Activated CD8-positive, alpha-beta memory T cell treated with anti-CD3 and anti-CD28 coated beads, Interleukin-2, amount 50 U/mL, for 4 hours (primary cell): ENCODE results near the gene CPNE2.
A peak's percentile ranks its signal among the peaks of the same experiment; 100 is the strongest.
"Not testable (repeated sequence)": the region's sequence is repeated elsewhere in the genome, so short reads cannot be mapped to it uniquely, and the experiment has no call there.

Experiments used
- DNase-seq: peaks from one replicate; pipeline ENCODE4 v3.0.0-alpha.2; 2020

Gene CPNE2

DNA sequence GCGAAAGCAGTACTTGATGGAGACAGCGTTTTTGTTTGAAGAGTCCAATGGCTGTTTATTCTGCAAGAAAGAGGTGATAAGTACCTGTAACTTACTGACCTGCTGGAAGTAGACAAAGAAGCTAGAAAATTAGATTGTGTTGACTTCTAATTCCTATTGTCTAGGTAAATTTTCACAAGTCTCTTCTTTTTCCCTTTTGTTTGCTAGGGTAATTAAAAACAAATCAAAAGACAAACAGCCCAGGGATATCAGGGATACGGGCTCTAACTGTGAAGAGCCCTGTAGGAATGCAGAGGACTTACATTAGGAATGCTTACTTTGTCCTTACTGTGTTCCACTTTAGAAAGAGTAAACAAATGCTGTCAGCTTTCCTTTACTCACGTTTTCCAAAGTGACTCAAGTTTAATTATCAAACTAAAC, 86.4 kb downstream of the CPNE2 start:
- no peak for DNase-seq

- DNase-seq: no peak
Observed at GRCh38 chr16:57179215-57179828, 86.9 kb downstream of the CPNE2 start.

GRCh38 chr16:57184113-57184512, 91.7 kb downstream of the CPNE2 start:
- DNase-seq: no peak

DNA sequence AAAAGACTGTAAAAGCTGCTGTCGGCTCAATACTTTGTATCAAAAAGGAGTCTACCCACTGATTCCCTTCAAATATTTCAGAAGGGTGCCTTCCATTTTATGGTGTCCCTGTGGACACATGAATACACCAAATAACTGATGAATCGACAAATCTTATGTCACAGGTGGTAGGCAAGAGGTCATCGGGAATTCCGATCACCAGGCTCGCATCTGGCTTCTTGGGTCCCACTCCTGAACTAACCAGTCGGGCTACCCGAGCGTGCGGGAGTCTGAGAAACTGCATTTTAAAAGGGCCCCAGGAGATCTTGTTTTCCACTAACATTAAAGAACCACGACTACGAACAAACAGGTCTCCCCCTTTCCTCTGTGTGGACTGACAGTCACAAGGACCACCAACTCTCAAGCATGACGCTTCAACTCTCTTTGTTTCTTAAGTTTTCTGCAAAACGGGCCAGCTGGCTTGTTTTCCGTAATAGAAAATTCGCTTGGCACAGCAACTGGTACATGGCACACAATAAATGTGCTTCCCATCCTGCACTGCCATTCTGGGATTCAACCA, 92.6 kb downstream of the CPNE2 start:
- no peak for DNase-seq

GRCh38 chr16:57185446-57185944, 93.1 kb downstream of the CPNE2 start:
- no peak for DNase-seq

DNA sequence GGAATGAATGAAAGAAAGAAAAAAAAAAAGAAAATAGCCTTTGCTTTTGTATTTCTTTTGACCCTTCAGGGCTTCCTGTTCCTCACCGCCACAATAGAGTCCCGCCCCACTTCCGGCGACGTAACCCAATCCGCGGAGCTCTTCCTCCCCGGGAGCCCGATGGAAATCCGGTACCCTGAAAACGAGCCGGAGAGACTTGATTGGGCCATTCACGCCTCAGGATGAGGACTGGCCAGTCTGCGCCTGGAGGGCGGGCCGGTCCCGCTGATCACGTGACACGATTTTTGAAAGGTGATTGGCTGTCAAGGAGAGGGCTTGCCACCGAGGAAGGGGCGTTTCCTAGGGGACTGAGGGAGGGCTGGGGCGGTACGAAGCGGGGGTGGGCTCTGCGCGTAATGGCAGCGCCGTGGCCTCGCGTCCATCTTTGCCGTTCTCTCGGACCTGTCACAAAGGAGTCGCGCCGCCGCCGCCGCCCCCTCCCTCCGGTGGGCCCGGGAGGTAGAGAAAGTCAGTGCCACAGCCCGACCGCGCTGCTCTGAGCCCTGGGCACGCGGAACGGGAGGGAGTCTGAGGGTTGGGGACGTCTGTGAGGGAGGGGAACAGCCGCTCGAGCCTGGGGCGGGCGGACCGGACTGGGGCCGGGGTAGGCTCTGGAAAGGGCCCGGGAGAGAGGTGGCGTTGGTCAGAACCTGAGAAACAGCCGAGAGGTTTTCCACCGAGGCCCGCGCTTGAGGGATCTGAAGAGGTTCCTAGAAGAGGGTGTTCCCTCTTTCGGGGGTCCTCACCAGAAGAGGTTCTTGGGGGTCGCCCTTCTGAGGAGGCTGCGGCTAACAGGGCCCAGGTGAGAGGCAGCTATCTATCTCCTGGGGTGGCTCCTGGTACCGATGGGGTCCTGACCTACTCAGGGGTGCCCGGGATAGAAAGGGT, 93.8 kb downstream of the CPNE2 start, which contains the start of the genes PSME3IP1 and RSPRY1:
TSS of gene PSME3IP1 (minus strand) at position 95 of the 927 bp plus-strand sequence. CDS start 12,185 bp downstream, outside the sequence.
TSS of gene RSPRY1 (plus strand) at position 385 of the 927 bp plus-strand sequence. CDS start 18,330 bp downstream, outside the sequence.
- DNase-seq: peak; percentile 96

- DNase-seq: no peak
Observed at GRCh38 chr16:57186872-57187854, 94.8 kb downstream of the CPNE2 start.

DNA sequence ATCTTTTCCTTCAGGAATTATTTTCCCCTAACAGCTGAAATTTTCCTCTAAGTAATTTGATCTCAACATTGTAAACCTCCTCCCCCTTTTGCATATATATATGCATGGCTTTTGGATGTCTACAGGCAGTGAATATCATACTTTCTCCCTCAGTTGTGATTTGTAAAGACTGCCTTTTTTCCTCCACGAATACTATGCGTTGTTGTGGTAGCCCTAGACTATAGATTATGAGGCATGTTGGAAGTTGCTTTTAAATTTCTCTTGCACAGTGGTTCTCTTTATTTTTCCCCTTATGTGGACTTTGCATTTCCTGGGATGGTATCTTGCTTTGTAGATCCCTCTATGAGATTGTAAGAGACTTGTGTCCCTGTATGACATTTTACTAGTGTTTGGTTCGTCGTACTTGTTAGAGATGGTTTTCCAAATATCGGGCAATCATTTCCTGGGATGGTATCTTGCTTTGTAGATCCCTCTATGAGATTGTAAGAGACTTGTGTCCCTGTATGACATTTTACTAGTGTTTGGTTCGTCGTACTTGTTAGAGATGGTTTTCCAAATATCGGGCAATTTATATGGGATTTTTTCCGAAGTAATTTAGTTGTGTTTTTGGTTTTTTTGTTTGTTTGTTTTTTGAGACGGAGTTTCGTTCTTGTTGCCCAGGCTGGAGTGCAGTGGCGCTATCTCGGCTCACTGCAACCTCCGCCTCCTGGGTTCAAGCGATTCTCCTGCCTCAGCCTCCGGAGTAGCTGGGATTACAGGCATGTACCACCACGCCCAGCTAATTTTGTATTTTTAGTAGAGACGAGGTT, 95.7 kb downstream of the CPNE2 start:
- DNase-seq: not testable (repeated sequence)

DNA sequence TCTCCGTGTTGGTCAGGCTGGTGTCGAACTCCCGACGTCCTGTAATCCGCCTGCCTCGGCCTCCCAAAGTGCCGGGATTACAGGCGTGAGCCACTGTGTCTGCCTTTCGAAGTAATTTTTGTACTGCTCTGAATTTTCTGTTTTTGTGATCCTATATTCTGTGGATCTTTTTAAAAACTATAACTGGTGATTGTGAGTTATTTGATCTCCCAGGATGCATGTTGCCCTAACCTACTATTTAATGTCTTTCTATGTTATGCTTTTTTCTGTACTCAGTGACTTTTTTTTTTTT, 96.3 kb downstream of the CPNE2 start:
- DNase-seq: no peak

DNA sequence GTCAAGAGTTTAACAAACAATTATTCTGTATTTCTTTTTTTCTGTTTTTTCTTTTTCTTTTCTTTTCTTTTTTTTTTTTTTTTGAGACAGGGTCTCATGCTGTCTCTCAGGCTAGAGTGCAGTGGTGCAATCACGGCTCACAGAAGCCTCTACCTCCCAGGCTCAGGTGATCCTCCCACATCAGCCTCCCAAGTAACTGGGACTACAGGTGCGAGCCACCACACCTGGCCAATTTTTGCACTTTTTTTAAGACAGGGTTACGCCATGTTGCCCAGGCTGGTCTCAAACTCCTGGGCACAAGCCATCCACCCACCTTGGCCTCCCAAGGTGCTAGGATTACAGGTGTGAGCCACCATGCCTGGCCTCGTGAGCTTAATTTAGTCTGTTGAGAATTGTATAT, 97.1 kb downstream of the CPNE2 start:
- DNase-seq: not testable (repeated sequence)

DNA sequence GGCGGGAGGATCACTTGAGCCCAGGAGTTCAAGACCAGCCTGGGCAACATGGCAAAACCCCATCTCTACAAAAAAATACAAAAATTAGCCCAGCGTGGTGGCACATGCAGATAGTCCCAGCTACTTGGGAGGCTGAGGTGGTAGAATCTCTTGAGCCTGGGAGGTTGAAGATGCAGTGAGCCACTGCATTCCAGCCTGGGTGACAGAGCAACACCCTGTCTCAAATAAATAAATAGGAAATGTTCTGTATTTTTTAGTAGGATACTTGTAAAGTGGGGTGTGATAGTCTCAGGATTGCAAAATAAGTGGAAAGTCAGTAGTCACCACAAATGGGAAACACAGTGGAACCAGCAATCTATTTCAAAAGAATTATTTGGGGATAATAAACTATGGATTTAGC, 97.8 kb downstream of the CPNE2 start:
- no peak for DNase-seq

GRCh38 chr16:57191056-57191571, 98.7 kb downstream of the CPNE2 start:
- DNase-seq: no peak

DNA sequence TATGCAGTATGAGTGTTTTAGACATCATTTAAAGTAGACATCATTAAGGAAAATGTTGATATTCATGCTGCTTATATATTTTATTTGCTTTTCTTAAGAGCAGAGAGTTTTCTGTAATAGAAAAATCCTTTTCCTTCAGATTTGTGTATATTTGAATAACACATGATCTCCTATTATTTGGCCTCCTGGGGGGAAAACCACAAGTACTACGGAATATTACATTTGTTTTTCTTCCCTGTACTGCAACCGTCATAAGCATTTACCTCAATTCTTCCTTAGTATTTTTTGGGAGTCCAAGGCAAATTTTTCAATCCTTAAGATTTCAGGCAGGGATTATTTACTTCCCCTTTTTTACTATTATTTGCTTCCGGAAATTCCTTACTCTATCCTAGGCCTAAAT, 99.8 kb downstream of the CPNE2 start:
- no peak for DNase-seq

- no peak for DNase-seq
Observed at GRCh38 chr16:57192720-57193486, 100.5 kb downstream of the CPNE2 start.

DNA sequence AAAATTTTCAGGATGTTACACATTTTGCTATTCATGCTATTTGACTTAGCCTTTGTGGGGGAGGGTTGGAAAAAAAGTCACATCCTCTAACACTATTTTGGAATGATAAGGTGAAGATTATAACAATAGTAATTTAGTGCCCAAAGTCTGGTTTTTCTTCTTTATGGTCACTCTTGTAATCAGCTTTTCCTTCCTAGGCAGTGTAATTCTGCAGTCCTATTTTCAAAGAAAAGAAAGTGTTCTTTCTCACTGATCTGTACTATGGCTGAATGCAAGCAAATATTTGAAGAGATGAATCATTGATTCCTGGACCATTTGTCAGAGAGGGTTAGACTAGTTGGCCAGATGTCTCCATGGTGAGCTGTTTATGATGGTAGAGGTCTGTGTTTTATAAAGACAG, 102.1 kb downstream of the CPNE2 start:
- DNase-seq: no peak

GRCh38 chr16:57196286-57196685, 103.9 kb downstream of the CPNE2 start:
- DNase-seq: no peak

DNA sequence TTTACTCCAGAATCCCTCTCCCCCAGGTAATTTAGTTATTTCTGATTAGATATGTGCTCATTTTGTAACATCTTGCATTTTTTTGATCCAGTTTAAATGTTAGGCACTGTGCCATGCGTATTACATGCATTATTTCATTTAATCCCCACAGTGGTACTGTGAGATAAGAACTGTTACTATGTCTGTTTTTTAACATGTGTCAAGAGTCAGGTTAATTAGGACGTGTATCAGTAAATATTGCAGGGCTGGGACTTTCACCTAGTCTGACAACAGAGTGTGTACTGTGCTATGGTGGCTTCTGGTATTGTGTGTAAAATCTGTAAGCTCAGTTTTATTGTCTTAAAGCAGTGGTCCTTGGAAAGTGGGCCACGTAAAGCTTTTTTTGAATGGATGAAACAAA, 104.4 kb downstream of the CPNE2 start:
- DNase-seq: no peak
